Natural killer cell (primary cell): ENCODE results near the gene PIK3R5. TPM values are rescaled to one million over a fixed set of nuclear protein-coding genes. Genes with fewer than 3 reads are reported as not detected.

Experiments used
- ATAC-seq, 3 donors: fragments of 150-1000 bp in 2 of 3; fragments of 200-7000 bp in 1 of 3; cut with Tn5 transposase; 1 replicate in 1 of 3; 2 replicates in 2 of 3; pipeline ENCODE4 v1.10.0; 2021; ENCODE audit warnings: mild to moderate bottlenecking in 2 of 3, moderate library complexity in 2 of 3
- DNase-seq, 2 donors: peaks; one replicate each; pipeline versions ENCODE4 v3.0.0 to v3.0.0-alpha.2; 2013 to 2021; ENCODE audit warnings: mixed read lengths in 1 of 2
- H3K27ac ChIP-seq: one replicate; pipeline ENCODE4 v1.5.1; 2013; ENCODE audit warnings: mild to moderate bottlenecking, low read length
- H3K27me3 ChIP-seq: one replicate; pipeline ENCODE4 v1.6.1; 2013; ENCODE audit warnings: low read length; ENCODE audit not compliant: control insufficient read depth, insufficient read depth
- H3K36me3 ChIP-seq: one replicate; pipeline ENCODE4 v1.6.1; 2013; ENCODE audit warnings: low read length; ENCODE audit not compliant: control insufficient read depth, insufficient read depth
- H3K4me1 ChIP-seq: one replicate; pipeline ENCODE4 v1.6.1; 2013; ENCODE audit warnings: low read length; ENCODE audit not compliant: control insufficient read depth, insufficient read depth
- H3K4me3 ChIP-seq: one replicate; pipeline ENCODE4 v1.5.1; 2013; ENCODE audit warnings: low read length
- H3K9me3 ChIP-seq: one replicate; pipeline ENCODE4 v1.6.1; 2013; ENCODE audit warnings: low read length; ENCODE audit not compliant: control insufficient read depth, insufficient read depth
- H3K27ac Mint-ChIP-seq, 2 donors: one replicate each; pipeline ENCODE4 v1.8.0; 2022; ENCODE audit warnings: mild to moderate bottlenecking in 2 of 2, mixed read lengths in 2 of 2, moderate library complexity in 1 of 2
- H3K27me3 Mint-ChIP-seq, 2 donors: one replicate each; pipeline ENCODE4 v1.8.0; 2022; ENCODE audit warnings: low read depth in 2 of 2, mixed read lengths in 2 of 2
- H3K36me3 Mint-ChIP-seq: one replicate; pipeline ENCODE4 v1.8.0; 2022; ENCODE audit warnings: mixed read lengths
- H3K4me1 Mint-ChIP-seq, 2 donors: one replicate each; pipeline ENCODE4 v1.8.0; 2022; ENCODE audit warnings: mixed read lengths in 2 of 2
- H3K4me3 Mint-ChIP-seq: one replicate; pipeline ENCODE4 v1.8.0; 2022; ENCODE audit warnings: mild to moderate bottlenecking, moderate library complexity, mixed read lengths
- H3K9me3 Mint-ChIP-seq, 2 donors: one replicate each; pipeline ENCODE4 v1.8.0; 2022; ENCODE audit warnings: mixed read lengths in 2 of 2
- WGBS: methylation state at CpG from one replicate; pipeline ENCODE4 v1.1.7; 2013; ENCODE audit warnings: missing lambda C conversion rate; ENCODE audit not compliant: insufficient coverage; 5-methylcytosine and 5-hydroxymethylcytosine counted together
- intact Hi-C: fragments of 100-400 bp; cut with micrococcal nuclease; formaldehyde crosslinking; loops from one replicate; pipeline ENCODE4 v1.14.2; 2022
- total RNA-seq, 4 donors: library from RNA; stranded (reverse); fragments of 120-200 nt in 1 of 4; gene quantifications; one replicate each; pipeline versions ENCODE4 v1.2.3 to v1.2.4, GENCODE V29; 2013 to 2022
- TF ChIP-seq, protein P1 (sequence below): fragments of 200-600 bp; IDR thresholded peaks from one replicate; pipeline ENCODE4 v1.8.0; 2022; ENCODE audit warnings: antibody characterized with exemption

PIK3R5 gene
- total RNA-seq, 3 donors from 2014 or later (not counting 1 experiment from before 2014, with no cell fraction given) = 254 to 364 (median 348) TPM

- 90% methylated on average over 4 of the region's 4 CpGs for WGBS
- Histone ChIP-seq H3K27me3 (peaks cover 17% of the 10 kb centered on the region), H3K27ac (no peak overlapping the region), H3K36me3 (no peaks in the 10 kb centered on the region), H3K4me3 (no peak overlapping the region), H3K4me1 (peaks cover 4% of the 10 kb centered on the region), H3K9me3 (no peaks in the 10 kb centered on the region)
- ATAC-seq (no peak), DNase-seq (no peak)
- Mint-ChIP-seq H3K36me3 (no peaks in the 10 kb centered on the region), H3K27ac (no peak overlapping the region), H3K4me1 (peaks cover 1% of the 10 kb centered on the region in 2 donors), H3K4me3 (no peak overlapping the region), H3K9me3 (no peaks in the 10 kb centered on the region), H3K27me3 (peaks cover 58 to 85% of the 10 kb centered on the region in 2 donors)
- intact Hi-C loops = loop anchor here (10.0 kb wide), 1 partner anchor 224 kb away; no protein-coding TSS in a partner anchor
- TF ChIP-seq, protein P1, sequence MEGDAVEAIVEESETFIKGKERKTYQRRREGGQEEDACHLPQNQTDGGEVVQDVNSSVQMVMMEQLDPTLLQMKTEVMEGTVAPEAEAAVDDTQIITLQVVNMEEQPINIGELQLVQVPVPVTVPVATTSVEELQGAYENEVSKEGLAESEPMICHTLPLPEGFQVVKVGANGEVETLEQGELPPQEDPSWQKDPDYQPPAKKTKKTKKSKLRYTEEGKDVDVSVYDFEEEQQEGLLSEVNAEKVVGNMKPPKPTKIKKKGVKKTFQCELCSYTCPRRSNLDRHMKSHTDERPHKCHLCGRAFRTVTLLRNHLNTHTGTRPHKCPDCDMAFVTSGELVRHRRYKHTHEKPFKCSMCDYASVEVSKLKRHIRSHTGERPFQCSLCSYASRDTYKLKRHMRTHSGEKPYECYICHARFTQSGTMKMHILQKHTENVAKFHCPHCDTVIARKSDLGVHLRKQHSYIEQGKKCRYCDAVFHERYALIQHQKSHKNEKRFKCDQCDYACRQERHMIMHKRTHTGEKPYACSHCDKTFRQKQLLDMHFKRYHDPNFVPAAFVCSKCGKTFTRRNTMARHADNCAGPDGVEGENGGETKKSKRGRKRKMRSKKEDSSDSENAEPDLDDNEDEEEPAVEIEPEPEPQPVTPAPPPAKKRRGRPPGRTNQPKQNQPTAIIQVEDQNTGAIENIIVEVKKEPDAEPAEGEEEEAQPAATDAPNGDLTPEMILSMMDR = no peak
Observed at GRCh38 chr17:9009096-9009495, 43.6 kb upstream of the PIK3R5 start.

DNA sequence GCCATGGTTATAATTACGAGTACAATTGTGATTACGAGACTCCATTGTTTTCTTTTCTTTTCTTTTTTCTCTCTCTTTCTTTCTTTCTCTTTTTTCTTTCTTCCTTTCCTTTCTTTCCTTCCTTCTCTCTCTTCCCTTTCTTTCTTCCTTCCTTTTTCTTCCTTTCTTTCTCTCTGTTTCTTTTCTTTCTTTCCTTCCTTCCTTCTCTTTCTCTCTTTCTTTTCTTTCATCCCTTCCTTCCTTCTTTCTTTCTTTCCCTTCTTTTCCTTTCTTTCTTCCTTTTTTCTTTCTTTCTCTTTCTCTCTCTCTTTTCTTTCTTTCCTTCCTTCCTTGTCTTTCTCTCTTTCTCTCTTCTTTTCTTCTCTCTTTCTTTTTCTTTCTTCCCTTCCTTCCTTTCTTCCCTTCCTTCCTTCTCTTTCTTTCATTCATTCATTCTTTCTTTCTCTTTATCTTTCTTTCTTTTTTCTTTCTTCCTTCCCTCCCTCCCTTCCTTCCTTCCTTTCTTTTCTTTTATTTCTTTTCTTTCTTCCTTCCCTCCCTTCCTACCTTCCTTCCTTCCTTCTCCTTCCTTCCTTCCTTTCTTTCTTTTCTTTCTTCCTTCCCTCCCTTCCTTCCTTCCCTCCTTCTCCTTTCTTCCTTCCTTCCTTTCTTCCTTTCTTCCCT, 41.7 kb upstream of the PIK3R5 start:
- peaks cover 15% of the 10 kb centered on the region for H3K4me1 ChIP-seq
- no peak overlapping the region for H3K4me3 Mint-ChIP-seq
- H3K27ac Mint-ChIP-seq = no peak overlapping the region
- TF ChIP-seq, protein P1 = no peak
- peaks cover 62 to 79% of the 10 kb centered on the region in 2 donors for H3K27me3 Mint-ChIP-seq
- ATAC-seq (no peak), DNase-seq (no peak)
- H3K9me3 ChIP-seq = no peaks in the 10 kb centered on the region
- 93% methylated on average over 2 of the region's 2 CpGs for WGBS
- H3K27me3 ChIP-seq = peaks cover 26% of the 10 kb centered on the region
- no peaks in the 10 kb centered on the region for H3K36me3 Mint-ChIP-seq
- H3K36me3 ChIP-seq = no peaks in the 10 kb centered on the region
- no peak overlapping the region for H3K4me3 ChIP-seq
- no peaks in the 10 kb centered on the region for H3K9me3 Mint-ChIP-seq
- intact Hi-C loops = loop anchor here (10.0 kb wide), 1 partner anchor 222 kb away; no protein-coding TSS in a partner anchor
- no peak overlapping the region for H3K27ac ChIP-seq
- H3K4me1 Mint-ChIP-seq = peaks cover 10 to 15% of the 10 kb centered on the region in 2 donors

GRCh38 chr17:9006175-9006767, 40.8 kb upstream of the PIK3R5 start:
- peaks cover 10 to 15% of the 10 kb centered on the region in 2 donors for H3K4me1 Mint-ChIP-seq
- TF ChIP-seq, protein P1 = no peak
- 92% methylated on average over 7 of the region's 7 CpGs for WGBS

More at GRCh38 chr17:9006175-9006767, 40.8 kb upstream of the PIK3R5 start:
- Mint-ChIP-seq H3K27me3 (peaks cover 68 to 84% of the 10 kb centered on the region in 2 donors), H3K36me3 (no peaks in the 10 kb centered on the region), H3K4me3 (no peak overlapping the region), H3K9me3 (no peaks in the 10 kb centered on the region), H3K27ac (no peak overlapping the region)
- no peak for ATAC-seq
- DNase-seq = no peak
- Histone ChIP-seq H3K36me3 (no peaks in the 10 kb centered on the region), H3K27me3 (peaks cover 26% of the 10 kb centered on the region), H3K27ac (no peak overlapping the region), H3K4me1 (peaks cover 15% of the 10 kb centered on the region), H3K9me3 (no peaks in the 10 kb centered on the region), H3K4me3 (no peak overlapping the region)
- intact Hi-C loops = loop anchor here (10.0 kb wide), 1 partner anchor 221 kb away; no protein-coding TSS in a partner anchor
